ENCODE measurements around the gene NCK2.

NCK2 gene

GRCh38 chr2:105877945-105878344 lies 133.2 kb downstream of the NCK2 start:
- DNase-seq, result no peak

- DNase-seq, result no peak
These were observed 134.5 kb downstream of the NCK2 start for GRCh38 chr2:105879106-105879802.

- no peak for DNase-seq
These were observed 135.1 kb downstream of the NCK2 start for GRCh38 chr2:105879803-105880300.

GRCh38 chr2:105880637-105881036 lies 135.9 kb downstream of the NCK2 start:
- no peak for DNase-seq

GRCh38 chr2:105881286-105882136 lies 136.8 kb downstream of the NCK2 start:
- peak in 1 of 3 experiments; percentile 60 for DNase-seq

GRCh38 chr2:105882341-105882740 lies 137.6 kb downstream of the NCK2 start:
- DNase-seq, result peak in 1 of 3 experiments; percentile 59

- peak in 1 of 3 experiments; percentile 59 for DNase-seq
These were observed 138.3 kb downstream of the NCK2 start for GRCh38 chr2:105882920-105883435.

- no peak for DNase-seq
These were observed 139.4 kb downstream of the NCK2 start for GRCh38 chr2:105883911-105884694.

GRCh38 chr2:105885456-105885855 lies 140.7 kb downstream of the NCK2 start:
- no peak for DNase-seq

GRCh38 chr2:105886029-105886454 lies 141.3 kb downstream of the NCK2 start:
- DNase-seq, result no peak

GRCh38 chr2:105886687-105887086 lies 142.0 kb downstream of the NCK2 start:
- DNase-seq, result no peak

- no peak for DNase-seq
These were observed 142.5 kb downstream of the NCK2 start for GRCh38 chr2:105887256-105887655.

- no peak for DNase-seq
These were observed 143.9 kb downstream of the NCK2 start for GRCh38 chr2:105888625-105889024.

GRCh38 chr2:105889046-105889445 lies 144.3 kb downstream of the NCK2 start:
- no peak for DNase-seq

- no peak for DNase-seq
These were observed 145.4 kb downstream of the NCK2 start for GRCh38 chr2:105890111-105890510.

- DNase-seq, result no peak
These were observed 146.1 kb downstream of the NCK2 start for GRCh38 chr2:105890856-105891255.

GRCh38 chr2:105893011-105893995 lies 148.6 kb downstream of the NCK2 start:
- DNase-seq, result no peak

- DNase-seq, result no peak
These were observed 149.7 kb downstream of the NCK2 start for GRCh38 chr2:105894327-105894944.

GRCh38 chr2:105895990-105896764 lies 151.5 kb downstream of the NCK2 start:
- no peak for DNase-seq

- DNase-seq, result no peak
These were observed 152.1 kb downstream of the NCK2 start for GRCh38 chr2:105896765-105897163.
